ENCODE data around the gene SETD2.

SETD2 gene

DNA sequence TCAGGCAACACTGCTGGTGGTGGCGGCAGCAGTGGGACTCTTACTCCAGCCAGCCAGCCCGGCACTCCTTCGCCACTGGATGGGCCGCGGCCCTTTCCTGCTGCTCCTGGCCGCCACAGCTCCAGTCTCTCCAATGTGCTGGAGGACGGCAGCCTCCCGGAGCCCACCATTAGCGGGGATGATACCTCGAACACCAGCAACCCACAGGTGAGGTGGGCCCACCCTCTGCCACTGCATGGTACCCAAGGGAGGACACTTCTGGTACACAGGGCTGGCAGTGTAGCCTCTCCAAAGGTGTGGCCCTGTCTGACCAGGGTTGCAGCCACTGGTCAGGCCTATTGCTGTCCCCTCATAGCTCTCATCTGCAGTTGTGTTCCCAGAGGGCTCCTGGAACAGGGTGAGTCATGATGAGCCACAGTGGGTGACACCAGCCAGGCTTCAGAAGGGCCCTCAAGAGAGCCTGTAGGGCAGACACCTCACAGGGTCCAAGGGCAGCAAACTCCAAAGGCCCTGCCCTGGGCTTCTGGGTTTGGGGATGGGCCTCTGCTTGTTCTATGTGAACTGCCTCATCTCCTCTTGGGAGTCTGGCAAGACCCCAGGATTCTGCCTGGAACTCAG is 163.6 kb downstream of the SETD2 start (continued):
- no peak for TF ChIP-seq CSDC2 (CRISPR knock-in tag; IDR thresholded peaks at IDR 0.05)

DNA sequence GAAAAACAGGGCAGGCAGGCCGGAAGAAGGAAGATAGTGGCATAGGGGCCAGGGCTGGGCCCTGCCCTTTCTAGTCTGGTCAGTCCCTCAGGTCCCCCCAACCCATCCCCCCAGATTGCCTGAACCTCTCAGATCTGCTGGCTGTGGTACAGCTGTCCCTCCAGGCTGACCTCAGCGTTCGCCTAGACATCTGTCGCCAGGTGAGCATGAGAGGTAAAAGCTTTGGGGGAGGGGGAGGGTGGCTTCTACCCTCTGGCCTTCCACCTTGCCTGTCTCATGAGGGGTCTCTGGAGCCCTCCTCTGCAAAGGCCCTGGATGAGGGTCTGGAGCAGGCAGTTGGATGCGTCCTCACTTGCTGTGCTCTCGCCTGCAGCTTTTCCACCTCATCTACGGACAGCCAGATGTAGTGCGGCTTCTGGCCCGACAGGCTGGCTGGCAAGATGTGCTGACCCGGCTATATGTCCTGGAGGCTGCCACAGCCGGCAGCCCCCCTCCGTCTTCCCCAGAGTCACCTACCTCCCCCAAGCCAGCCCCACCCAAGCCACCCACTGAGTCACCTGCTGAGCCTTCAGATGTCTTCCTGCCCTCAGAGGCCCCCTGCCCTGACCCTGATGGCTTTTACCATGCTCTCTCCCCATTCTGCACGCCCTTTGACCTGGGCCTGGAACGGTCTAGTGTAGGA is 164.3 kb downstream of the SETD2 start:
- ATAC-seq, result no peak
- no peak for TF ChIP-seq ZFP3 (CRISPR knock-in tag; IDR thresholded peaks at IDR 0.05)
- no peak for TF ChIP-seq GLIS3 (CRISPR knock-in tag; IDR thresholded peaks at IDR 0.05)
- no peak for TF ChIP-seq ZFP30 (CRISPR knock-in tag; IDR thresholded peaks at IDR 0.05)
- TF ChIP-seq SNAI2 (CRISPR knock-in tag; IDR thresholded peaks at IDR 0.05), result no peak
- TF ChIP-seq PATZ1 (CRISPR knock-in tag; IDR thresholded peaks at IDR 0.05; ENCODE audit: borderline replicate concordance), result no peak
- TF ChIP-seq, protein P1, sequence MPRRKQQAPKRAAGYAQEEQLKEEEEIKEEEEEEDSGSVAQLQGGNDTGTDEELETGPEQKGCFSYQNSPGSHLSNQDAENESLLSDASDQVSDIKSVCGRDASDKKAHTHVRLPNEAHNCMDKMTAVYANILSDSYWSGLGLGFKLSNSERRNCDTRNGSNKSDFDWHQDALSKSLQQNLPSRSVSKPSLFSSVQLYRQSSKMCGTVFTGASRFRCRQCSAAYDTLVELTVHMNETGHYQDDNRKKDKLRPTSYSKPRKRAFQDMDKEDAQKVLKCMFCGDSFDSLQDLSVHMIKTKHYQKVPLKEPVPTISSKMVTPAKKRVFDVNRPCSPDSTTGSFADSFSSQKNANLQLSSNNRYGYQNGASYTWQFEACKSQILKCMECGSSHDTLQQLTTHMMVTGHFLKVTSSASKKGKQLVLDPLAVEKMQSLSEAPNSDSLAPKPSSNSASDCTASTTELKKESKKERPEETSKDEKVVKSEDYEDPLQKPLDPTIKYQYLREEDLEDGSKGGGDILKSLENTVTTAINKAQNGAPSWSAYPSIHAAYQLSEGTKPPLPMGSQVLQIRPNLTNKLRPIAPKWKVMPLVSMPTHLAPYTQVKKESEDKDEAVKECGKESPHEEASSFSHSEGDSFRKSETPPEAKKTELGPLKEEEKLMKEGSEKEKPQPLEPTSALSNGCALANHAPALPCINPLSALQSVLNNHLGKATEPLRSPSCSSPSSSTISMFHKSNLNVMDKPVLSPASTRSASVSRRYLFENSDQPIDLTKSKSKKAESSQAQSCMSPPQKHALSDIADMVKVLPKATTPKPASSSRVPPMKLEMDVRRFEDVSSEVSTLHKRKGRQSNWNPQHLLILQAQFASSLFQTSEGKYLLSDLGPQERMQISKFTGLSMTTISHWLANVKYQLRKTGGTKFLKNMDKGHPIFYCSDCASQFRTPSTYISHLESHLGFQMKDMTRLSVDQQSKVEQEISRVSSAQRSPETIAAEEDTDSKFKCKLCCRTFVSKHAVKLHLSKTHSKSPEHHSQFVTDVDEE (CRISPR knock-in tag; IDR thresholded peaks at IDR 0.05), result no peak
- no peak for TF ChIP-seq OSR1 (CRISPR knock-in tag; IDR thresholded peaks at IDR 0.05)
- no peak for TF ChIP-seq ZNF70 (CRISPR knock-in tag; IDR thresholded peaks at IDR 0.05)
- TF ChIP-seq ISL1 (CRISPR knock-in tag; IDR thresholded peaks at IDR 0.05), result no peak
- TF ChIP-seq, protein P2, sequence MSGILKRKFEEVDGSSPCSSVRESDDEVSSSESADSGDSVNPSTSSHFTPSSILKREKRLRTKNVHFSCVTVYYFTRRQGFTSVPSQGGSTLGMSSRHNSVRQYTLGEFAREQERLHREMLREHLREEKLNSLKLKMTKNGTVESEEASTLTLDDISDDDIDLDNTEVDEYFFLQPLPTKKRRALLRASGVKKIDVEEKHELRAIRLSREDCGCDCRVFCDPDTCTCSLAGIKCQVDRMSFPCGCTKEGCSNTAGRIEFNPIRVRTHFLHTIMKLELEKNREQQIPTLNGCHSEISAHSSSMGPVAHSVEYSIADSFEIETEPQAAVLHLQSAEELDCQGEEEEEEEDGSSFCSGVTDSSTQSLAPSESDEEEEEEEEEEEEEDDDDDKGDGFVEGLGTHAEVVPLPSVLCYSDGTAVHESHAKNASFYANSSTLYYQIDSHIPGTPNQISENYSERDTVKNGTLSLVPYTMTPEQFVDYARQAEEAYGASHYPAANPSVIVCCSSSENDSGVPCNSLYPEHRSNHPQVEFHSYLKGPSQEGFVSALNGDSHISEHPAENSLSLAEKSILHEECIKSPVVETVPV (CRISPR knock-in tag; IDR thresholded peaks at IDR 0.05), result no peak
- no peak for TF ChIP-seq ARNTL (CRISPR knock-in tag; IDR thresholded peaks at IDR 0.05; ENCODE audit: borderline replicate concordance, low read depth)
- TF ChIP-seq ESRRG (CRISPR knock-in tag; IDR thresholded peaks at IDR 0.05), result no peak
- no peak for TF ChIP-seq ZNF8 (CRISPR knock-in tag; IDR thresholded peaks at IDR 0.05)
- TF ChIP-seq ZC3H10 (CRISPR knock-in tag; IDR thresholded peaks at IDR 0.05), result no peak
- TF ChIP-seq TCF4 (CRISPR knock-in tag; IDR thresholded peaks at IDR 0.05; ENCODE audit: borderline replicate concordance), result no peak

- peak; percentile 4; the same call in 2 of the 3 replicates for ATAC-seq
- TF ChIP-seq ZNF565 (CRISPR knock-in tag; conservative IDR thresholded peaks at IDR 0.05; ENCODE audit: low read depth) (no peak), ISL1 (CRISPR knock-in tag; IDR thresholded peaks at IDR 0.05) (no peak), ZNF8 (CRISPR knock-in tag; IDR thresholded peaks at IDR 0.05) (no peak)
These were observed 164.9 kb downstream of the SETD2 start for GRCh38 chr3:46998852-46999515.

- TF ChIP-seq, protein P2 (CRISPR knock-in tag; IDR thresholded peaks at IDR 0.05), result no peak
- peak; percentile 85 for ATAC-seq
These were observed 165.6 kb downstream of the SETD2 start for GRCh38 chr3:46998121-46998851.
